GM23338 (cell line): ENCODE data around the gene ILK. TPM values are rescaled to one million over a fixed set of nuclear protein-coding genes. Genes with fewer than 3 reads are reported as not detected.

Experiments used
- ATAC-seq: fragments of 200-7000 bp; cut with Tn5 transposase; 3 replicates; pipeline ENCODE4 v1.9.1; 2020
- DNase-seq: peaks from one replicate; pipeline ENCODE4 v3.0.0-alpha.2; 2015; ENCODE audit warnings: low spot score
- H2AFZ ChIP-seq: fragments of 200-600 bp; sonication (generic); 2 replicates; pipeline ENCODE4 v1.8.0; 2016; ENCODE audit warnings: antibody characterized with exemption, mild to moderate bottlenecking, moderate library complexity
- H3F3A ChIP-seq: fragments of 200-600 bp; sonication (generic); replicated peaks from 2 replicates; pipeline ENCODE4 v1.8.0; 2017; ENCODE audit warnings: antibody characterized with exemption, mixed run types, low read depth
- H3K27ac ChIP-seq: fragments of 200-600 bp; sonication (generic); 2 replicates; pipeline ENCODE4 v1.6.1; 2016; ENCODE audit warnings: low read depth
- H3K27me3 ChIP-seq: fragments of 200-600 bp; sonication (generic); 2 replicates; pipeline ENCODE4 v1.8.0; 2016; ENCODE audit warnings: mild to moderate bottlenecking, mixed run types, moderate library complexity; ENCODE audit not compliant: insufficient read depth
- H3K36me3 ChIP-seq: fragments of 200-600 bp; sonication (generic); 2 replicates; pipeline ENCODE4 v1.8.0; 2016; ENCODE audit warnings: mild to moderate bottlenecking; ENCODE audit not compliant: insufficient read depth
- H3K4me1 ChIP-seq: fragments of 200-600 bp; sonication (generic); 2 replicates; pipeline ENCODE4 v1.8.0; 2016; ENCODE audit warnings: mild to moderate bottlenecking, moderate library complexity; ENCODE audit not compliant: insufficient read depth
- H3K4me2 ChIP-seq: fragments of 200-600 bp; sonication (generic); 2 replicates; pipeline ENCODE4 v1.7.1; 2017; ENCODE audit warnings: mixed run types
- H3K4me3 ChIP-seq: fragments of 200-600 bp; sonication (generic); 2 replicates; pipeline ENCODE4 v1.6.1; 2016; ENCODE audit warnings: mixed run types
- H3K79me2 ChIP-seq: fragments of 200-600 bp; sonication (generic); replicated peaks from 2 replicates; pipeline ENCODE4 v1.8.0; 2017; ENCODE audit warnings: mild to moderate bottlenecking; ENCODE audit not compliant: insufficient read depth
- H3K9me2 ChIP-seq: fragments of 200-600 bp; sonication (generic); 2 replicates; pipeline ENCODE4 v1.8.0; 2017; ENCODE audit not compliant: insufficient read depth
- H4K20me1 ChIP-seq: fragments of 200-600 bp; sonication (generic); replicated peaks from 2 replicates; pipeline ENCODE4 v1.8.0; 2017; ENCODE audit warnings: mild to moderate bottlenecking; ENCODE audit not compliant: insufficient read depth
- H3K27ac Mint-ChIP-seq: 2 replicates; pipeline ENCODE4 v1.8.0; 2020; ENCODE audit warnings: inconsistent platforms, mild to moderate bottlenecking, moderate library complexity, mixed read lengths
- H3K27me3 Mint-ChIP-seq: 3 replicates; pipeline ENCODE4 v1.8.0; 2022; ENCODE audit warnings: low read depth, mild to moderate bottlenecking, moderate library complexity, mixed read lengths, inconsistent platforms; ENCODE audit not compliant: insufficient read depth, poor library complexity
- H3K36me3 Mint-ChIP-seq: 3 replicates; pipeline ENCODE4 v1.8.0; 2021; ENCODE audit warnings: low read depth, mild to moderate bottlenecking, inconsistent platforms, moderate library complexity, mixed read lengths
- H3K4me1 Mint-ChIP-seq: 3 replicates; pipeline ENCODE4 v1.8.0; 2020; ENCODE audit warnings: mild to moderate bottlenecking, inconsistent platforms, mixed read lengths
- H3K4me3 Mint-ChIP-seq: 3 replicates; pipeline ENCODE4 v1.8.0; 2021; ENCODE audit warnings: moderate library complexity, mild to moderate bottlenecking, inconsistent platforms, mixed read lengths
- H3K9me3 Mint-ChIP-seq: 3 replicates; pipeline ENCODE4 v1.8.0; 2020; ENCODE audit warnings: moderate library complexity, mild to moderate bottlenecking, inconsistent platforms, mixed read lengths
- CREB1 ChIP-seq: fragments of 250-450 bp; sonication (Bioruptor Pico); IDR thresholded peaks from 2 replicates; pipeline ENCODE4 v1.5.0; 2020; ENCODE audit warnings: low read depth, mild to moderate bottlenecking, moderate library complexity
- EZH2 ChIP-seq: fragments of 200-600 bp; sonication (generic); IDR thresholded peaks from one replicate; pipeline ENCODE4 v1.8.0; 2017; ENCODE audit warnings: antibody characterized with exemption, mild to moderate bottlenecking, low read depth; ENCODE audit not compliant: unreplicated experiment
- EZH2phosphoT487 ChIP-seq: fragments of 200-600 bp; sonication (generic); IDR thresholded peaks from one replicate; pipeline ENCODE4 v1.8.1; 2018; ENCODE audit warnings: antibody characterized with exemption; ENCODE audit not compliant: unreplicated experiment
- JUNB ChIP-seq: IDR thresholded peaks from one replicate; pipeline ENCODE4 v1.6.1; 2016; ENCODE audit warnings: antibody characterized with exemption; ENCODE audit not compliant: unreplicated experiment
- NANOG ChIP-seq: IDR thresholded peaks from 2 replicates; pipeline ENCODE4 v1.6.1; 2016; ENCODE audit warnings: antibody characterized with exemption, borderline replicate concordance
- POLR2AphosphoS5 ChIP-seq: IDR thresholded peaks from 2 replicates; pipeline ENCODE4 v1.6.1; 2016; ENCODE audit warnings: antibody characterized with exemption, low read depth
- STAT1 ChIP-seq: IDR thresholded peaks from one replicate; pipeline ENCODE4 v1.6.1; 2016; ENCODE audit warnings: antibody characterized with exemption; ENCODE audit not compliant: unreplicated experiment
- ZNF114 ChIP-seq: fragments of 250-450 bp; sonication (Bioruptor Pico); IDR thresholded peaks from 2 replicates; pipeline ENCODE4 v1.5.0; 2020; ENCODE audit warnings: mild to moderate bottlenecking, moderate library complexity
- ZNF331 ChIP-seq: fragments of 250-450 bp; sonication (Bioruptor Pico); IDR thresholded peaks from 2 replicates; pipeline ENCODE4 v1.5.0; 2020; ENCODE audit warnings: low read depth, mild to moderate bottlenecking, moderate library complexity
- polyA plus RNA-seq: library from polyadenylated mRNA; unstranded; fragments of >200 nt; fragmentation: Nextera tagmentation; extraction: Ambion mirVana; gene quantifications from 2 replicates; pipeline ENCODE4 v1.2.1, GENCODE V29; 2016
- total RNA-seq: library from RNA; depleted of rRNA; stranded (reverse); fragments of >200 nt; shearing (Covaris generic); gene quantifications from 2 replicates; pipeline ENCODE4 v1.2.3, GENCODE V29; 2014
- TF ChIP-seq, protein P1 (sequence below), 2 experiments: fragments of 200-600 bp in 1 of 2; sonication (generic) in 1 of 2; conservative IDR thresholded peaks; 2 replicates each; pipeline versions ENCODE4 v1.5.1 to v1.6.1; 2016 to 2017; ENCODE audit warnings: antibody characterized with exemption in 2 of 2, low read depth in 2 of 2, mild to moderate bottlenecking in 2 of 2, moderate library complexity in 1 of 2
- TF ChIP-seq, protein P2 (sequence below): fragments of 250-450 bp; sonication (Bioruptor Pico); IDR thresholded peaks from 2 replicates; pipeline ENCODE4 v1.5.0; 2020; ENCODE audit warnings: mild to moderate bottlenecking, moderate library complexity
- TF ChIP-seq, protein P3 (sequence below): IDR thresholded peaks from 2 replicates; pipeline ENCODE4 v1.6.1; 2016; ENCODE audit warnings: antibody characterized with exemption
- TF ChIP-seq, protein P4 (sequence below): IDR thresholded peaks from one replicate; pipeline ENCODE4 v1.6.1; 2018; ENCODE audit warnings: antibody characterized with exemption; ENCODE audit not compliant: unreplicated experiment

ILK gene
- total and polyA plus RNA-seq, 2 experiments from 2014 or later = 62.6 to 91.0 TPM

DNA sequence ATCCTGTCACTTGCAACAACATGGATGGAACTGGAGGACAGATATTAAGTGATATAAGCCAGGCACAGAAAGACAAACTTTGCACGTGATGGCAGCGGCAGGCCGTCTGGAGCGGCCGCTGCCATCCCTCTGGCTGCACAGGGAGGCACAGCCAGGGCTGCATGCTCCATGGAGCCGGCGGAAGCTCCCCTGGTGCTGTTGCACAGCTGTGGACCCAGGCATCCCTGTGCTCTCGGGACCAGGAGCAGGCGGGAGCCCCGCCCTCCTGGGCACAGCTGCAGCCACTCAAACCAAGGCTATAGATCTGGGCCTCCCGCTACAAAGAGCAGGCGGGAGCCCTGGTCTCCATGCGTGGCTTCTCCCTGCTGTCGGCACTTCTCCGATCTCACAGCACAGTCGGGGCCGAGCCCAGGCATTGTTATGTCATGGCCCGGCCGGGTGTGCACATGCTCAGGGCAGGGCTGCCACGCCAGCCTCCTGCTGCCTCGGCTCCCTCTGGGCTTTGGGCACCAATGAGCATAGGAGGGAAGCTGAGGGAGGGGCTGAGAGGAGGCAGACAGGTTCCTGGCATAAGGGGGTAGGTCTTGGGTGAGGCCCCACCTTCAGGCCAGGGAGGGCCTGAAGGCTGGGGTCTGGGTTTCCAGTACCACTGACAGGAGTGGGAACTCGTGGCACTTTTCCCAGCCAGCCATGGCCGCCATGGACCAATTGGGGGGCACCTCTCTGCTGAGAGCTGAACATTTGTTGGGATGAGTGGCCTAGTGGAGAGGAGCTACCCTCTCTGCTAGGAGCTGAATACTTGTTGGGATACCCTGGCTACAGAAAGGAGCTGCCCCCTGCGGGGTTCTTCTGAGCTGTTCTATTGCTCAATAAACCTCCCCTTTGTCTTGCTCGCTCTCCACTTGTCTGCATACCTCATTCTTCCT, 16.9 kb upstream of the ILK start:
- no peak overlapping the region for H3K4me3 ChIP-seq
- no peak overlapping the region for H3K27ac Mint-ChIP-seq
- H3K27me3 Mint-ChIP-seq = peaks cover 2% of the 10 kb centered on the region
- H4K20me1 ChIP-seq = no peaks in the 10 kb centered on the region
- H3K9me2 ChIP-seq = no peaks in the 10 kb centered on the region
- no peaks in the 10 kb centered on the region for H3K4me1 ChIP-seq
- no peak for DNase-seq
- H2AFZ ChIP-seq = no peak overlapping the region
- no peak overlapping the region for H3K4me3 Mint-ChIP-seq
- no peaks in the 10 kb centered on the region for H3K79me2 ChIP-seq
- H3K9me3 Mint-ChIP-seq = peaks cover 18% of the 10 kb centered on the region; the same call in 2 of the 3 replicates
- H3K4me1 Mint-ChIP-seq = no peaks in the 10 kb centered on the region
- H3K36me3 Mint-ChIP-seq = peaks cover 16% of the 10 kb centered on the region
- no peak overlapping the region for H3K27ac ChIP-seq
- 0 out of 2 replicates have a peak, but pooled peaks cover under 1% of the 10 kb centered on the region for H3K36me3 ChIP-seq
- peak; percentile 68 for ATAC-seq
- H3F3A ChIP-seq = no peaks in the 10 kb centered on the region
- TF ChIP-seq NANOG (no peak), EZH2phosphoT487 (no peak), EZH2 (no peak), ZNF114 (CRISPR knock-in tag) (no peak), STAT1 (no peak), POLR2AphosphoS5 (no peak), JUNB (no peak), CREB1 (CRISPR knock-in tag) (no peak), ZNF331 (no peak)
- TF ChIP-seq, protein P1, sequence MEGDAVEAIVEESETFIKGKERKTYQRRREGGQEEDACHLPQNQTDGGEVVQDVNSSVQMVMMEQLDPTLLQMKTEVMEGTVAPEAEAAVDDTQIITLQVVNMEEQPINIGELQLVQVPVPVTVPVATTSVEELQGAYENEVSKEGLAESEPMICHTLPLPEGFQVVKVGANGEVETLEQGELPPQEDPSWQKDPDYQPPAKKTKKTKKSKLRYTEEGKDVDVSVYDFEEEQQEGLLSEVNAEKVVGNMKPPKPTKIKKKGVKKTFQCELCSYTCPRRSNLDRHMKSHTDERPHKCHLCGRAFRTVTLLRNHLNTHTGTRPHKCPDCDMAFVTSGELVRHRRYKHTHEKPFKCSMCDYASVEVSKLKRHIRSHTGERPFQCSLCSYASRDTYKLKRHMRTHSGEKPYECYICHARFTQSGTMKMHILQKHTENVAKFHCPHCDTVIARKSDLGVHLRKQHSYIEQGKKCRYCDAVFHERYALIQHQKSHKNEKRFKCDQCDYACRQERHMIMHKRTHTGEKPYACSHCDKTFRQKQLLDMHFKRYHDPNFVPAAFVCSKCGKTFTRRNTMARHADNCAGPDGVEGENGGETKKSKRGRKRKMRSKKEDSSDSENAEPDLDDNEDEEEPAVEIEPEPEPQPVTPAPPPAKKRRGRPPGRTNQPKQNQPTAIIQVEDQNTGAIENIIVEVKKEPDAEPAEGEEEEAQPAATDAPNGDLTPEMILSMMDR (conservative IDR thresholded peaks at IDR 0.05; ENCODE audit: low read depth in 2 of 2) = no peak
- TF ChIP-seq, protein P2, sequence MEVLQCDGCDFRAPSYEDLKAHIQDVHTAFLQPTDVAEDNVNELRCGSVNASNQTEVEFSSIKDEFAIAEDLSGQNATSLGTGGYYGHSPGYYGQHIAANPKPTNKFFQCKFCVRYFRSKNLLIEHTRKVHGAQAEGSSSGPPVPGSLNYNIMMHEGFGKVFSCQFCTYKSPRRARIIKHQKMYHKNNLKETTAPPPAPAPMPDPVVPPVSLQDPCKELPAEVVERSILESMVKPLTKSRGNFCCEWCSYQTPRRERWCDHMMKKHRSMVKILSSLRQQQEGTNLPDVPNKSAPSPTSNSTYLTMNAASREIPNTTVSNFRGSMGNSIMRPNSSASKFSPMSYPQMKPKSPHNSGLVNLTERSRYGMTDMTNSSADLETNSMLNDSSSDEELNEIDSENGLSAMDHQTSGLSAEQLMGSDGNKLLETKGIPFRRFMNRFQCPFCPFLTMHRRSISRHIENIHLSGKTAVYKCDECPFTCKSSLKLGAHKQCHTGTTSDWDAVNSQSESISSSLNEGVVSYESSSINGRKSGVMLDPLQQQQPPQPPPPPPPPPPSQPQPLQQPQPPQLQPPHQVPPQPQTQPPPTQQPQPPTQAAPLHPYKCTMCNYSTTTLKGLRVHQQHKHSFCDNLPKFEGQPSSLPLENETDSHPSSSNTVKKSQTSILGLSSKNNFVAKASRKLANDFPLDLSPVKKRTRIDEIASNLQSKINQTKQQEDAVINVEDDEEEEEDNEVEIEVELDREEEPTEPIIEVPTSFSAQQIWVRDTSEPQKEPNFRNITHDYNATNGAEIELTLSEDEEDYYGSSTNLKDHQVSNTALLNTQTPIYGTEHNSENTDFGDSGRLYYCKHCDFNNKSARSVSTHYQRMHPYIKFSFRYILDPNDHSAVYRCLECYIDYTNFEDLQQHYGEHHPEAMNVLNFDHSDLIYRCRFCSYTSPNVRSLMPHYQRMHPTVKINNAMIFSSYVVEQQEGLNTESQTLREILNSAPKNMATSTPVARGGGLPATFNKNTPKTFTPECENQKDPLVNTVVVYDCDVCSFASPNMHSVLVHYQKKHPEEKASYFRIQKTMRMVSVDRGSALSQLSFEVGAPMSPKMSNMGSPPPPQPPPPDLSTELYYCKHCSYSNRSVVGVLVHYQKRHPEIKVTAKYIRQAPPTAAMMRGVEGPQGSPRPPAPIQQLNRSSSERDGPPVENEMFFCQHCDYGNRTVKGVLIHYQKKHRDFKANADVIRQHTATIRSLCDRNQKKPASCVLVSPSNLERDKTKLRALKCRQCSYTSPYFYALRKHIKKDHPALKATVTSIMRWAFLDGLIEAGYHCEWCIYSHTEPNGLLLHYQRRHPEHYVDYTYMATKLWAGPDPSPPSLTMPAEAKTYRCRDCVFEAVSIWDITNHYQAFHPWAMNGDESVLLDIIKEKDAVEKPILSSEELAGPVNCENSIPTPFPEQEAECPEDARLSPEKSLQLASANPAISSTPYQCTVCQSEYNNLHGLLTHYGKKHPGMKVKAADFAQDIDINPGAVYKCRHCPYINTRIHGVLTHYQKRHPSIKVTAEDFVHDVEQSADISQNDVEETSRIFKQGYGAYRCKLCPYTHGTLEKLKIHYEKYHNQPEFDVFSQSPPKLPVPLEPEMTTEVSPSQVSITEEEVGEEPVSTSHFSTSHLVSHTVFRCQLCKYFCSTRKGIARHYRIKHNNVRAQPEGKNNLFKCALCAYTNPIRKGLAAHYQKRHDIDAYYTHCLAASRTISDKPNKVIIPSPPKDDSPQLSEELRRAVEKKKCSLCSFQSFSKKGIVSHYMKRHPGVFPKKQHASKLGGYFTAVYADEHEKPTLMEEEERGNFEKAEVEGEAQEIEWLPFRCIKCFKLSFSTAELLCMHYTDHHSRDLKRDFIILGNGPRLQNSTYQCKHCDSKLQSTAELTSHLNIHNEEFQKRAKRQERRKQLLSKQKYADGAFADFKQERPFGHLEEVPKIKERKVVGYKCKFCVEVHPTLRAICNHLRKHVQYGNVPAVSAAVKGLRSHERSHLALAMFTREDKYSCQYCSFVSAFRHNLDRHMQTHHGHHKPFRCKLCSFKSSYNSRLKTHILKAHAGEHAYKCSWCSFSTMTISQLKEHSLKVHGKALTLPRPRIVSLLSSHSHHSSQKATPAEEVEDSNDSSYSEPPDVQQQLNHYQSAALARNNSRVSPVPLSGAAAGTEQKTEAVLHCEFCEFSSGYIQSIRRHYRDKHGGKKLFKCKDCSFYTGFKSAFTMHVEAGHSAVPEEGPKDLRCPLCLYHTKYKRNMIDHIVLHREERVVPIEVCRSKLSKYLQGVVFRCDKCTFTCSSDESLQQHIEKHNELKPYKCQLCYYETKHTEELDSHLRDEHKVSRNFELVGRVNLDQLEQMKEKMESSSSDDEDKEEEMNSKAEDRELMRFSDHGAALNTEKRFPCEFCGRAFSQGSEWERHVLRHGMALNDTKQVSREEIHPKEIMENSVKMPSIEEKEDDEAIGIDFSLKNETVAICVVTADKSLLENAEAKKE (CRISPR knock-in tag) = no peak
- TF ChIP-seq, protein P3, sequence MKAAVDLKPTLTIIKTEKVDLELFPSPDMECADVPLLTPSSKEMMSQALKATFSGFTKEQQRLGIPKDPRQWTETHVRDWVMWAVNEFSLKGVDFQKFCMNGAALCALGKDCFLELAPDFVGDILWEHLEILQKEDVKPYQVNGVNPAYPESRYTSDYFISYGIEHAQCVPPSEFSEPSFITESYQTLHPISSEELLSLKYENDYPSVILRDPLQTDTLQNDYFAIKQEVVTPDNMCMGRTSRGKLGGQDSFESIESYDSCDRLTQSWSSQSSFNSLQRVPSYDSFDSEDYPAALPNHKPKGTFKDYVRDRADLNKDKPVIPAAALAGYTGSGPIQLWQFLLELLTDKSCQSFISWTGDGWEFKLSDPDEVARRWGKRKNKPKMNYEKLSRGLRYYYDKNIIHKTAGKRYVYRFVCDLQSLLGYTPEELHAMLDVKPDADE = no peak
- TF ChIP-seq, protein P4, sequence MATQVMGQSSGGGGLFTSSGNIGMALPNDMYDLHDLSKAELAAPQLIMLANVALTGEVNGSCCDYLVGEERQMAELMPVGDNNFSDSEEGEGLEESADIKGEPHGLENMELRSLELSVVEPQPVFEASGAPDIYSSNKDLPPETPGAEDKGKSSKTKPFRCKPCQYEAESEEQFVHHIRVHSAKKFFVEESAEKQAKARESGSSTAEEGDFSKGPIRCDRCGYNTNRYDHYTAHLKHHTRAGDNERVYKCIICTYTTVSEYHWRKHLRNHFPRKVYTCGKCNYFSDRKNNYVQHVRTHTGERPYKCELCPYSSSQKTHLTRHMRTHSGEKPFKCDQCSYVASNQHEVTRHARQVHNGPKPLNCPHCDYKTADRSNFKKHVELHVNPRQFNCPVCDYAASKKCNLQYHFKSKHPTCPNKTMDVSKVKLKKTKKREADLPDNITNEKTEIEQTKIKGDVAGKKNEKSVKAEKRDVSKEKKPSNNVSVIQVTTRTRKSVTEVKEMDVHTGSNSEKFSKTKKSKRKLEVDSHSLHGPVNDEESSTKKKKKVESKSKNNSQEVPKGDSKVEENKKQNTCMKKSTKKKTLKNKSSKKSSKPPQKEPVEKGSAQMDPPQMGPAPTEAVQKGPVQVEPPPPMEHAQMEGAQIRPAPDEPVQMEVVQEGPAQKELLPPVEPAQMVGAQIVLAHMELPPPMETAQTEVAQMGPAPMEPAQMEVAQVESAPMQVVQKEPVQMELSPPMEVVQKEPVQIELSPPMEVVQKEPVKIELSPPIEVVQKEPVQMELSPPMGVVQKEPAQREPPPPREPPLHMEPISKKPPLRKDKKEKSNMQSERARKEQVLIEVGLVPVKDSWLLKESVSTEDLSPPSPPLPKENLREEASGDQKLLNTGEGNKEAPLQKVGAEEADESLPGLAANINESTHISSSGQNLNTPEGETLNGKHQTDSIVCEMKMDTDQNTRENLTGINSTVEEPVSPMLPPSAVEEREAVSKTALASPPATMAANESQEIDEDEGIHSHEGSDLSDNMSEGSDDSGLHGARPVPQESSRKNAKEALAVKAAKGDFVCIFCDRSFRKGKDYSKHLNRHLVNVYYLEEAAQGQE = no peak
- no peak overlapping the region for H3K4me2 ChIP-seq
- no peaks in the 10 kb centered on the region for H3K27me3 ChIP-seq
